ENCODE data around the gene DNAJB9. TPM values are rescaled to one million over a fixed set of nuclear protein-coding genes. Genes with fewer than 3 reads are reported as not detected.

DNAJB9 gene
- total RNA-seq, 4 donors from 2014 or later: 14.3 to 58.0 (median 31.5) TPM

DNA sequence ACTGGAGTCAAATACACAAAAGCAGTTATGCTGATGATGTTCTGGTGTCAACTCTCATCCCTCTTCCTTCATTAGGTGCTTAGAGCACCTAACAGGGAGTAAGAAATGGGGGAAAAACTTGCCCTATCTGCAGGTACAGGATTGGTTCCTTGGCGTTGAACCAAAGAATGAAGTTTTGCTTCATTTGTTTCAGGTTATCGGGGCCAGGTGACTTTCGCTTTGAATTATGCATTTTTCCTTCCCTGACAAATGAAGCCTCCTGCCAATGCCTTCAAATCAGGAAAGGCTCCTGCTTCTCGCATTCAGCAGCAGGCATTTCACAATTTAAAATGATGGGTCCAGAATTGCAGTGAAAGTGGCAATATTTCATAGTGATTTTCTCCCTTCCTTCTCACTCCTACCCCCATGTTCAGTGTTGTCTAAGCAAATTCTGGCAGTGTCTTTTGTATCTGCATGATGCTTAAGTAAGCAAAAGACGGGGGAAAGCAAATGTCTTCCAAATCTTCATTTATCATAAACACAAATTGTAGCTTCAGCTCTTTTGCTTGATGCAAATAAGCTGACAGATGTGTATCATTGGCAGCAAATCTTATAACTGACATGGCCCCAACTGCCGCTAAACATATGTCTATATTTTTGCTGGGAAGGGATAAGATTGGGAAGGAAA is 29.4 kb downstream of the DNAJB9 start:
- TF ChIP-seq, protein P1, sequence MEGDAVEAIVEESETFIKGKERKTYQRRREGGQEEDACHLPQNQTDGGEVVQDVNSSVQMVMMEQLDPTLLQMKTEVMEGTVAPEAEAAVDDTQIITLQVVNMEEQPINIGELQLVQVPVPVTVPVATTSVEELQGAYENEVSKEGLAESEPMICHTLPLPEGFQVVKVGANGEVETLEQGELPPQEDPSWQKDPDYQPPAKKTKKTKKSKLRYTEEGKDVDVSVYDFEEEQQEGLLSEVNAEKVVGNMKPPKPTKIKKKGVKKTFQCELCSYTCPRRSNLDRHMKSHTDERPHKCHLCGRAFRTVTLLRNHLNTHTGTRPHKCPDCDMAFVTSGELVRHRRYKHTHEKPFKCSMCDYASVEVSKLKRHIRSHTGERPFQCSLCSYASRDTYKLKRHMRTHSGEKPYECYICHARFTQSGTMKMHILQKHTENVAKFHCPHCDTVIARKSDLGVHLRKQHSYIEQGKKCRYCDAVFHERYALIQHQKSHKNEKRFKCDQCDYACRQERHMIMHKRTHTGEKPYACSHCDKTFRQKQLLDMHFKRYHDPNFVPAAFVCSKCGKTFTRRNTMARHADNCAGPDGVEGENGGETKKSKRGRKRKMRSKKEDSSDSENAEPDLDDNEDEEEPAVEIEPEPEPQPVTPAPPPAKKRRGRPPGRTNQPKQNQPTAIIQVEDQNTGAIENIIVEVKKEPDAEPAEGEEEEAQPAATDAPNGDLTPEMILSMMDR (IDR thresholded peaks at IDR 0.05; ENCODE audit: low read depth): no peak

DNA sequence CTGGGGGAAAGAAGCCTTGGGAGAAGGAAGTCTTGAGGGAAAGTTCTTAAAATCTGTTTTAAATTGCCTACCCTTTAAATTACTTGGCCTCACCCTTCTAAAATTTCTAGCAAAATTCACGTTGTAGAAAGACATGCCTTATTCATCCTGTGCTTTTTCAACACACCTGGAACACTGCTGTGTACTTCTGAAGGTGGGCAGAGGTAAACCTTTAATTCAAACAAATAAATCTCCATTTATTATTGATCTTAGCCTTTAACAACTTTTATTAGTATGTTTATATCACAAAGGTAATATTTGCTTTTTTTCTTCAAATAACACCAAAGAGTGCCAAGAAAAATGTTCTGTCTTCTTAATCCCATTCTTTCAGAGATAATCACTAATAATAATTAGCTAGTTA is 30.7 kb downstream of the DNAJB9 start:
- TF ChIP-seq, protein P1 (IDR thresholded peaks at IDR 0.05; ENCODE audit: low read depth): no peak

DNA sequence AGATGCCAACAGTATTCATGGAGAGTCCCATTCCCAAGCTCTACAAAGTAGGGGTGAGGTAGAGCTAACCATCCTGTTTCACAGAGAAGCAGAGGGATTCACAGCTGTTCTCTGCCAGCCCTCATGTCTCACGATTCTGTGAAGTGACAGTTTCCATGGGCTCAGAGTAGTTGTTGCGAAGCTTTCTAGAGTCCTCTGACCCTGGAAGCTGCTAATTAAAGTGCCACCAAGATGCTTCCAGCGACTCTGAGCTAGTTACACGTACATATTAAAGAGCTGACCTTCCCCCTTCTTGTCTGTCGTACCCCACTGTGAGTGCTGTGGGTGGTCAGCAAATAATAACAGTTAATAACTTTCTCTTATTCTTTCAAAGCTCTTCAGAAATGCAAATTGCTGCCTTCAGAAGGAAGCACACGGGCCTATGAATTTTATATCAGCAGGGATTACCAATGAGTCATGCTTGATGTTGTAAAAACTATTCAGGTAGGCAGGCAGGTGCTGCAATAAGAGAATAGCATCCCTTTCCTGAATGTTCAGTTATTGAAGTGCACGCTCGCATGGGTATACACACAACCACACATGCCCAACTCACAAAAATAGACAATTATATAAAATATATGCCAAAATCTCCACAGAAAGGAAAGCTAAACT is 34.1 kb downstream of the DNAJB9 start:
- TF ChIP-seq, protein P1 (IDR thresholded peaks at IDR 0.05; ENCODE audit: low read depth): no peak

DNA sequence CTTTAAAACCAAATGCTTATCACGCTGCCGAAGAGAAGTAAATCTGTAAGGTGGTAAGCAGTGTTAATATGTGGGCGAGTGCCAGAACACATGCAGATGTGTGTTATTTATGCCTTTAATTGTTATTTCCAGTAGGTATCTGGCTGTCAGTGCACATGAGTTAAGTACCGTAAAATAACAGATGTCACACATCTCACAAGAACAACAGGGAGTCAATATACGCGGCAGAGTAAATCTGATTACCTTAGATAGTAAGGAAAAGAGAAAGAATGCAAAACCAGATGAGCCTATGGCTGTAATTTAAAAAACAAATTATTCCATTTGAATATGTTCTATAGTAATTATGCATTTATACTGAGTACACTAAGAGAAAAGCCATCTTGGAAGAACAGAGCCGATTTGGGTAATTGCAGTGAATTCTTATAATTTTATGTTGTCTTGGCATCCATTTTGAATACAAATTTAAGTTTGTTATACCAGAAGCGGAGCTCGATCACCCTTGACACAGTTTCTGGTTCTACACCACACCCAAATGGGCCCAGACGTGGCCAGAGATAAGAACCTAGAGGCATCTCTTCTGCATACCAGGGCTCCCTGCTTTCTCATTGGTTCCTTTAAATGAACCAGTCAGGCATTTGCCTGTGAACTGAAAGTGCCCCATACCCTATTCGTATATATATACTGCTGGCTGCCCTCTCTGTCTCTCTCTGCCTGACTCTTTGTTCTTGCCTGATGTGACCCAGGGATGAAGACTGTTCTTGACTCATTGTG is 34.8 kb downstream of the DNAJB9 start:
- TF ChIP-seq, protein P1 (IDR thresholded peaks at IDR 0.05; ENCODE audit: low read depth): no peak

DNA sequence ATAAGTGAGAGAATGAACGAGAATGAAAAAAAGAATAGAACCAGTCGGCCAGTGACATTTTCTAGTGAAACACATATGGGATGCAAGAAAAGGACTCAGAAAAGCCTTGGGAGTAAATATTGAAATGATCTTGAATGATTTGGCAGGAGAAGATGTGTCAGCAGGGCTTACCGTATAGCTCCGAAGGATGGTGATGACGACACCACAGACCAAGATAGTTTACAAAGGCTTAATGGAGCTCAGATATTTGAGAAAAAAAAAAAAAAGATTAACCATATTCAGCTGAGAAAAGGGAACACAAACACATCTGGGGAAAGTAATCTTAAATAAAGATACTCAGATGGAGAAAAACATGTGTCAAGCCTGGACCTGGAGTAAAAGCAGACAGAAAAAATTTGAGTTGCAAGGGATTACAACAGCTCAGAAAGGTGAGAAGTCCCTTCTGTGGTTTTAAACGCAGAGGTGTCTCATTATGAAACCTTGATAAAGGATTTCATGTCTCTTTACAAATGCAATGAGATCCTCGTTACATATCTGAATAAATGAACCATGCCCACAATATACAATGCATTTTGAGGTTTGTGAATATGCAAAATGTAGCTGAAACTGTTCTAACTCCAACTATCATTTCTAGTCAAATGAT is 36.0 kb downstream of the DNAJB9 start:
- TF ChIP-seq, protein P1 (IDR thresholded peaks at IDR 0.05; ENCODE audit: low read depth): no peak

DNA sequence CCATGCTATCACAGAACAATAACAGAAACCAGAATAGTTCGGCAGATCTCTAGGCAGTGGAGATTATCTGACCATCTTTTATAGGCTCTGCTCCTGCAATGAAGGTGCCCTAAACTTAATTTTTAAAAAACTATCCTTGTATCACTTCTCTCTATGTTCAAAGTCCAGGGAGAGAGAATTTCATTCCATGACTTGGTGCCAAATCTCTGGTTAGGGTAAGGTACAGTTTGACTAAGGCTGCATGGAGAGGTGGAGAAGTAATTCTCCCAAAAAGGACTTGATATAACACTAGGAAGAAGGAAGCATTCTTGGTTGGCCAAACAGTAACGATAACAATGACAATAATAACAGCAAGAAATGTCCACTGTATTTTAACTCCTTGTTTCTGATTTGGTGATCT is 40.0 kb downstream of the DNAJB9 start:
- TF ChIP-seq, protein P1 (IDR thresholded peaks at IDR 0.05; ENCODE audit: low read depth): no peak

DNA sequence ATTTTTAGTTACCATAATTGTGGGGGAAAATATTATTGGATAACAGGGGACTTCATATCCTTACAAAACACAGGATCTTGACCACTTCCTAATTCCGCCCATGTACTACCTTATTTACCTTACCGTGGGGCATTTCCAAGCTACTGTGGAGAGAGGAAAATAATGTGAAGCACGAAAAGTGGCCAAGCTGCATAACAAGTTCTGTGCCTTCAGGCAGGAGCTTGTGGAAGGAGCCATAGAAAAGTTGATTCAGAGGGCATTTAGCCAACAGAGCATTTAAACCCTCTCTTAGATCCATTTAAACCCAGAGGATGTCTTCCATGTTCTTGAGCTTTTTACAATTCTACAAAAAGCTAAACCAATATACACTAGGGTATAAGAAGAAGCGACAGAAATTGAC is 41.6 kb downstream of the DNAJB9 start:
- TF ChIP-seq, protein P1 (IDR thresholded peaks at IDR 0.05; ENCODE audit: low read depth): no peak
